HepG2 (cell line): ENCODE data around the gene BMERB1. TPM values are rescaled to one million over a fixed set of nuclear protein-coding genes. Genes with fewer than 3 reads are reported as not detected.
"Not testable (repeated sequence)": the region's sequence is repeated elsewhere in the genome, so short reads cannot be mapped to it uniquely, and the experiment has no call there.

ENCODE experiments used
- ATF7-NPFF ChIP-seq: sonication (generic); formaldehyde crosslinking; IDR thresholded peaks from 2 replicates; pipeline ENCODE4 v1.8.1; 2023; ENCODE audit warnings: mild to moderate bottlenecking, low read depth, missing genetic modification reagents, moderate library complexity
- GATA4 ChIP-seq: sonication (generic); IDR thresholded peaks from 2 replicates; pipeline ENCODE4 v1.6.1; 2016; ENCODE audit warnings: antibody characterized with exemption, low read depth, borderline replicate concordance
- HNF4A ChIP-seq: sonication (generic); formaldehyde crosslinking; IDR thresholded peaks from 2 replicates; pipeline ENCODE4 v1.4.0; 2020; ENCODE audit warnings: missing genetic modification reagents
- ISL2 ChIP-seq: sonication (generic); formaldehyde crosslinking; IDR thresholded peaks from 2 replicates; pipeline ENCODE4 v1.5.0; 2020; ENCODE audit warnings: missing genetic modification reagents
- MAZ ChIP-seq, 2 experiments: sonication (generic) in 1 of 2; formaldehyde crosslinking in 1 of 2; IDR thresholded peaks; 2 replicates each; pipeline versions ENCODE4 v1.5.0 to v1.6.1; 2012 to 2020; ENCODE audit warnings: low read depth in 2 of 2, mild to moderate bottlenecking in 2 of 2, borderline replicate concordance in 1 of 2, improper control_type of control experiment in 1 of 2, low read length in 1 of 2, missing genetic modification reagents in 1 of 2, moderate library complexity in 1 of 2
- REXO4 ChIP-seq: sonication (generic); formaldehyde crosslinking; IDR thresholded peaks from 2 replicates; pipeline ENCODE4 v1.8.0; 2022; ENCODE audit warnings: missing genetic modification reagents, mild to moderate bottlenecking, borderline replicate concordance
- SMYD3 ChIP-seq: sonication (generic); formaldehyde crosslinking; IDR thresholded peaks from 2 replicates; pipeline ENCODE4 v1.8.1; 2023; ENCODE audit warnings: mild to moderate bottlenecking, missing genetic modification reagents
- SOX6 ChIP-seq, 2 experiments: fragments of 450-650 bp in 1 of 2; sonication (generic) in 1 of 2; formaldehyde crosslinking in 1 of 2; IDR thresholded peaks; 2 replicates each; pipeline versions ENCODE4 v1.4.0 to v1.6.1; 2017 to 2020; ENCODE audit warnings: antibody characterized with exemption in 1 of 2, mild to moderate bottlenecking in 1 of 2, missing genetic modification reagents in 1 of 2
- ZNF274 ChIP-seq: sonication (generic); formaldehyde crosslinking; IDR thresholded peaks from 2 replicates; pipeline ENCODE4 v1.5.1; 2020; ENCODE audit warnings: mild to moderate bottlenecking, missing genetic modification reagents
- ZNF296 ChIP-seq: sonication (generic); formaldehyde crosslinking; conservative IDR thresholded peaks from 2 replicates; pipeline ENCODE4 v1.5.0; 2020; ENCODE audit warnings: mild to moderate bottlenecking, missing genetic modification reagents
- ZNF317 ChIP-seq: sonication (generic); formaldehyde crosslinking; IDR thresholded peaks from 2 replicates; pipeline ENCODE4 v1.5.0; 2020; ENCODE audit warnings: mild to moderate bottlenecking, missing genetic modification reagents
- ZNF343 ChIP-seq: sonication (generic); formaldehyde crosslinking; IDR thresholded peaks from 2 replicates; pipeline ENCODE4 v1.4.0; 2020; ENCODE audit warnings: mild to moderate bottlenecking, missing genetic modification reagents
- ZNF468 ChIP-seq: sonication (generic); formaldehyde crosslinking; IDR thresholded peaks from 2 replicates; pipeline ENCODE4 v1.8.0; 2022; ENCODE audit warnings: mild to moderate bottlenecking, moderate library complexity, missing genetic modification reagents
- ZSCAN9 ChIP-seq: IDR thresholded peaks from 2 replicates; pipeline ENCODE4 v1.6.1; 2016; ENCODE audit warnings: borderline replicate concordance
- polyA plus RNA-seq, 8 experiments: library from polyadenylated mRNA; depleted of rRNA in 3 of 8; stranded (reverse) in 7 of 8; unstranded in 1 of 8; fragments of >200 nt; fragmentation: Illumina TruSeq in 4 of 8; extraction: Trizol in 4 of 8; gene quantifications; 2 replicates each; pipeline versions ENCODE4 v1.2.1 to v1.2.3, GENCODE V29; 2011 to 2016; ENCODE audit warnings: low read depth in 4 of 8, missing spikeins in 1 of 8, mixed read lengths in 1 of 8; ENCODE audit not compliant: insufficient read depth in 1 of 8
- total RNA-seq, 5 experiments: library from RNA; depleted of rRNA; stranded (reverse); fragments of >200 nt; fragmentation: Illumina TruSeq; extraction: Trizol; gene quantifications; 2 replicates each; pipeline ENCODE4 v1.2.3, GENCODE V29; 2016; ENCODE audit warnings: low read depth in 1 of 5
- TF ChIP-seq, protein P1 (sequence below): sonication (generic); formaldehyde crosslinking; IDR thresholded peaks from 2 replicates; pipeline ENCODE4 v1.5.1; 2020; ENCODE audit warnings: mild to moderate bottlenecking, missing genetic modification reagents
- TF ChIP-seq, protein P2 (sequence below): sonication (generic); formaldehyde crosslinking; conservative IDR thresholded peaks from 2 replicates; pipeline ENCODE4 v1.5.0; 2020; ENCODE audit warnings: missing genetic modification reagents
- TF ChIP-seq, protein P3 (sequence below): sonication (generic); formaldehyde crosslinking; IDR thresholded peaks from 2 replicates; pipeline ENCODE4 v1.5.1; 2020; ENCODE audit warnings: missing genetic modification reagents, mild to moderate bottlenecking, borderline replicate concordance
- TF ChIP-seq, protein P4 (sequence below): sonication (generic); formaldehyde crosslinking; IDR thresholded peaks from 2 replicates; pipeline ENCODE4 v1.5.0; 2020; ENCODE audit warnings: missing genetic modification reagents

Gene BMERB1
- total and polyA plus RNA-seq, 2 of the 13 experiments (the other 11 are each of a cell fraction or from before 2014, with no cell fraction given), result 1.4 TPM

DNA sequence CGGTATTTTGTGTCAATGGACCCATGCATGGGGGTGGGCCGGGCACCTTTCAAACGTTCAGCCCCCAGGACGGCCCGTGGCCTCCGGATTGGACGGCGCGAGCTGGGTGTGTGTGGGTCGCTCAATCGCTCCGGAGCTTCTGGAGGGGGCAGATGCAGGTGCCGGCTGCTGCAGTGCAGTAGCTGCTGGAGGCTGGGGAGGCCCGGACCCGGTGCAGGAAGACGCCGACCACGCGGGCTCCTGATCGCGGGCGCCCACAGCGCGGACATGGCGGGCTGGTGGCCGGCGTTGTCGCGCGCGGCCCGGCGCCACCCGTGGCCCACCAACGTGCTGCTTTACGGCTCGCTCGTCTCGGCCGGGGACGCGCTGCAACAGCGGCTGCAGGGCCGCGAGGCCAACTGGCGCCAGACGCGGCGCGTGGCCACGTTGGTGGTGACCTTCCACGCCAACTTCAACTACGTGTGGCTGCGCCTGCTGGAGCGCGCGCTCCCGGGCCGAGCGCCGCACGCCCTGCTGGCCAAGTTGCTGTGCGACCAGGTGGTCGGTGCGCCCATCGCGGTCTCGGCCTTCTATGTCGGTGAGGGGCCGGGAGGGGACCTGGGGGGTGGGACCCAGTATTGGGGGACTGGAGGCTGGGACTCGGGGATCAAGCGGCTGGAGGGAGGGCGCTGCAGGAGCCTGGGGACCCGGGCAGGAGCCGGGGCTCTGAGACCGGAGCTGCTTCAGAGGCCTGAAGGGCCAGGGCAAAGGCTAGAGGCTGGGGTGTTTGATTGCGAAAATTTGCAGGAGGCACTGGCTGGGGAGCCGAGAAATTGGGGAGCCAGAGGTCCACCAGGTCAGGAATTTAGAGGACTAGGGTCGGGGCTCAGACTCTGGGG is 38.5 kb upstream of the BMERB1 start, which contains the start of gene MPV17L (continued):
- TF ChIP-seq GATA4 (0 out of 2 replicates have a peak, but pooled peaks have one; percentile 32), SMYD3 (0 out of 2 replicates have a peak, but pooled peaks have one; percentile 58), HNF4A (peak; percentile 38; the same call in 1 of the 2 replicates), ZSCAN9 (CRISPR knock-in tag) (0 out of 2 replicates have a peak, but pooled peaks have one; percentile 36), ZNF468 (CRISPR knock-in tag) (peak; percentile 97; the same call in 1 of the 2 replicates), ISL2 (CRISPR knock-in tag) (peak; percentile 60; the same call in 1 of the 2 replicates), ZNF296 (0 out of 2 replicates have a peak, but pooled peaks have one; percentile 56), ZNF274 (CRISPR knock-in tag) (peak; percentile 27; the same call in 1 of the 2 replicates), ZNF343 (CRISPR knock-in tag) (peak; percentile 66; the same call in 1 of the 2 replicates), ZNF317 (CRISPR knock-in tag) (peak; percentile 80), SOX6 (CRISPR knock-in tag; IDR thresholded peaks at IDR 0.05) (0 out of 2 replicates have a peak, but pooled peaks have one; percentile 3), REXO4 (peak; percentile 72; the same call in 1 of the 2 replicates), MAZ (IDR thresholded peaks at IDR 0.05; ENCODE audit: borderline replicate concordance, low read depth, low read length) (peak; percentile 66; the same call in 1 of the 2 replicates), MAZ (CRISPR knock-in tag; IDR thresholded peaks at IDR 0.05; ENCODE audit: low read depth) (peak; percentile 81), ATF7-NPFF (CRISPR knock-in tag) (peak; percentile 97)
- TF ChIP-seq, protein P1, sequence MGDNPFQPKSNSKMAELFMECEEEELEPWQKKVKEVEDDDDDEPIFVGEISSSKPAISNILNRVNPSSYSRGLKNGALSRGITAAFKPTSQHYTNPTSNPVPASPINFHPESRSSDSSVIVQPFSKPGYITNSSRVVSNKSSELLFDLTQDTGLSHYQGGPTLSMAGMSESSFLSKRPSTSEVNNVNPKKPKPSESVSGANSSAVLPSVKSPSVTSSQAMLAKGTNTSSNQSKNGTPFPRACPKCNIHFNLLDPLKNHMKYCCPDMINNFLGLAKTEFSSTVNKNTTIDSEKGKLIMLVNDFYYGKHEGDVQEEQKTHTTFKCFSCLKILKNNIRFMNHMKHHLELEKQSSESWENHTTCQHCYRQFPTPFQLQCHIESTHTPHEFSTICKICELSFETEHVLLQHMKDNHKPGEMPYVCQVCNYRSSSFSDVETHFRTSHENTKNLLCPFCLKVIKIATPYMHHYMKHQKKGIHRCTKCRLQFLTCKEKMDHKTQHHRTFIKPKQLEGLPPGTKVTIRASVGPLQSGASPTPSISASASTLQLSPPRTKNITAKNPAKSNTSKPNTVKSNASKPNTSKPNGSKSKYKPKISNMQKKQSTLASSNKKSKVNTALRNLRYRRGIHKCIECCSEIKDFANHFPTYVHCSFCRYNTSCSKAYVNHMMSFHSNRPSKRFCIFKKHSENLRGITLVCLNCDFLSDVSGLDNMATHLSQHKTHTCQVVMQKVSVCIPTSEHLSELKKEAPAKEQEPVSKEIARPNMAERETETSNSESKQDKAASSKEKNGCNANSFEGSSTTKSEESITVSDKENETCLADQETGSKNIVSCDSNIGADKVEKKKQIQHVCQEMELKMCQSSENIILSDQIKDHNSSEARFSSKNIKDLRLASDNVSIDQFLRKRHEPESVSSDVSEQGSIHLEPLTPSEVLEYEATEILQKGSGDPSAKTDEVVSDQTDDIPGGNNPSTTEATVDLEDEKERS (CRISPR knock-in tag), result peak; percentile 76
- TF ChIP-seq, protein P2, sequence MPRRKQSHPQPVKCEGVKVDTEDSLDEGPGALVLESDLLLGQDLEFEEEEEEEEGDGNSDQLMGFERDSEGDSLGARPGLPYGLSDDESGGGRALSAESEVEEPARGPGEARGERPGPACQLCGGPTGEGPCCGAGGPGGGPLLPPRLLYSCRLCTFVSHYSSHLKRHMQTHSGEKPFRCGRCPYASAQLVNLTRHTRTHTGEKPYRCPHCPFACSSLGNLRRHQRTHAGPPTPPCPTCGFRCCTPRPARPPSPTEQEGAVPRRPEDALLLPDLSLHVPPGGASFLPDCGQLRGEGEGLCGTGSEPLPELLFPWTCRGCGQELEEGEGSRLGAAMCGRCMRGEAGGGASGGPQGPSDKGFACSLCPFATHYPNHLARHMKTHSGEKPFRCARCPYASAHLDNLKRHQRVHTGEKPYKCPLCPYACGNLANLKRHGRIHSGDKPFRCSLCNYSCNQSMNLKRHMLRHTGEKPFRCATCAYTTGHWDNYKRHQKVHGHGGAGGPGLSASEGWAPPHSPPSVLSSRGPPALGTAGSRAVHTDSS (CRISPR knock-in tag), result peak; percentile 83; the same call in 1 of the 2 replicates
- TF ChIP-seq, protein P3, sequence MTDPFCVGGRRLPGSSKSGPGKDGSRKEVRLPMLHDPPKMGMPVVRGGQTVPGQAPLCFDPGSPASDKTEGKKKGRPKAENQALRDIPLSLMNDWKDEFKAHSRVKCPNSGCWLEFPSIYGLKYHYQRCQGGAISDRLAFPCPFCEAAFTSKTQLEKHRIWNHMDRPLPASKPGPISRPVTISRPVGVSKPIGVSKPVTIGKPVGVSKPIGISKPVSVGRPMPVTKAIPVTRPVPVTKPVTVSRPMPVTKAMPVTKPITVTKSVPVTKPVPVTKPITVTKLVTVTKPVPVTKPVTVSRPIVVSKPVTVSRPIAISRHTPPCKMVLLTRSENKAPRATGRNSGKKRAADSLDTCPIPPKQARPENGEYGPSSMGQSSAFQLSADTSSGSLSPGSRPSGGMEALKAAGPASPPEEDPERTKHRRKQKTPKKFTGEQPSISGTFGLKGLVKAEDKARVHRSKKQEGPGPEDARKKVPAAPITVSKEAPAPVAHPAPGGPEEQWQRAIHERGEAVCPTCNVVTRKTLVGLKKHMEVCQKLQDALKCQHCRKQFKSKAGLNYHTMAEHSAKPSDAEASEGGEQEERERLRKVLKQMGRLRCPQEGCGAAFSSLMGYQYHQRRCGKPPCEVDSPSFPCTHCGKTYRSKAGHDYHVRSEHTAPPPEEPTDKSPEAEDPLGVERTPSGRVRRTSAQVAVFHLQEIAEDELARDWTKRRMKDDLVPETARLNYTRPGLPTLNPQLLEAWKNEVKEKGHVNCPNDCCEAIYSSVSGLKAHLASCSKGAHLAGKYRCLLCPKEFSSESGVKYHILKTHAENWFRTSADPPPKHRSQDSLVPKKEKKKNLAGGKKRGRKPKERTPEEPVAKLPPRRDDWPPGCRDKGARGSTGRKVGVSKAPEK (CRISPR knock-in tag), result peak; percentile 54; the same call in 1 of the 2 replicates
- TF ChIP-seq, protein P4, sequence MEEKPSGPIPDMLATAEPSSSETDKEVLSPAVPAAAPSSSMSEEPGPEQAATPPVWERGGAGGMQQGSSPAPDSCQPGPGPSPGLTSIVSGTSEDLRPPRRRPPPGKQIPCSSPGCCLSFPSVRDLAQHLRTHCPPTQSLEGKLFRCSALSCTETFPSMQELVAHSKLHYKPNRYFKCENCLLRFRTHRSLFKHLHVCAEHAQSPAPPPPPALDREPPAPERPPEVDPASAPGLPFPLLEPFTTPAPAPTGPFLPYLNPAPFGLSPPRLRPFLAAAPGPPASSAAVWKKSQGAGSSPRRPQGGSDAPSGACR (CRISPR knock-in tag), result peak; percentile 31; the same call in 1 of the 2 replicates
- not testable (repeated sequence) for TF ChIP-seq SOX6 (IDR thresholded peaks at IDR 0.05)
